HFFc6 (cell line): Measurements from ENCODE around the gene IFT122. TPM values are rescaled to one million over a fixed set of nuclear protein-coding genes. Genes with fewer than 3 reads are reported as not detected.
A peak's percentile ranks its signal among the peaks of the same experiment; 100 is the strongest.

Experiments
- DNase-seq: peaks from one replicate; pipeline ENCODE4 v3.0.0-alpha.2; 2018
- H3K27ac Mint-ChIP-seq: 2 replicates; pipeline ENCODE4 v1.8.0; 2020; ENCODE audit warnings: mild to moderate bottlenecking, mixed read lengths
- H3K27me3 Mint-ChIP-seq: 2 replicates; pipeline ENCODE4 v1.8.0; 2021; ENCODE audit warnings: mild to moderate bottlenecking, moderate library complexity, mixed read lengths; ENCODE audit not compliant: insufficient read depth
- H3K36me3 Mint-ChIP-seq: 2 replicates; pipeline ENCODE4 v1.8.0; 2021; ENCODE audit warnings: low read depth, mixed read lengths
- H3K4me1 Mint-ChIP-seq: 2 replicates; pipeline ENCODE4 v1.8.0; 2020; ENCODE audit warnings: low read depth, mixed read lengths
- H3K4me3 Mint-ChIP-seq: 2 replicates; pipeline ENCODE4 v1.8.0; 2020; ENCODE audit warnings: mild to moderate bottlenecking, moderate library complexity, mixed read lengths
- H3K9me3 Mint-ChIP-seq: 2 replicates; pipeline ENCODE4 v1.8.0; 2020; ENCODE audit warnings: mild to moderate bottlenecking, mixed read lengths
- total RNA-seq, 6 experiments: library from RNA; stranded (reverse); fragmentation: NEBNext Ultra II Directional; extraction: Animal tissue kit (Norgen Biotek cat#: 25700); gene quantifications; 2 replicates in 1 of 6; 3 replicates in 5 of 6; pipeline ENCODE4 v1.2.3, GENCODE V29; 2021
- TF ChIP-seq, protein P1 (sequence below): fragments of 200-600 bp; sonication (generic); IDR thresholded peaks from 2 replicates; pipeline ENCODE4 v1.5.0; 2021; ENCODE audit warnings: antibody characterized with exemption, mild to moderate bottlenecking

The IFT122 gene
- total RNA-seq, 6 experiments from 2014 or later: 12.2 to 18.8 (median 18.2) TPM

DNA sequence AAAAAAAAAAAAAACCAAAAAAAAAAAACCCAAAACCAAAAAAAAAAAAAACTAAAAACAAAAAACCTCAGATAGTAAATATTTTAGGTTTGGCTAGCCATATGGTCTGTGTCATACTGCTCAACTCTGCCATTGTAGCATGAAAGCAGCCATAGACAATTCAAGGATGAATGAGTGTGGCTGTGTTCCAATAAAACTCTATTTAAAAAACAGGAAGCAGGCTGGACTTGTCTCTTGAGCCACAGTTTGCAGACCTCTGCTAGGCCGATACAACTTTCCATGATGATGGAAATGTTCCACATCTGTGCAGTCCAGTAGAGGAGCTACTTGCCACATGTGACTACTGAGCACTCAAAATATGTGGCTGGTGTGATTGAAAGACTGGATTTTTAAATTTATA, 22.7 kb upstream of the IFT122 start:
- DNase-seq: no peak
- Mint-ChIP-seq H3K27ac (no peak overlapping the region), H3K9me3 (no peaks in the 10 kb centered on the region), H3K27me3 (peaks cover 2% of the 10 kb centered on the region; the same call in 1 of the 2 replicates), H3K4me1 (peaks cover 34% of the 10 kb centered on the region), H3K4me3 (no peak overlapping the region), H3K36me3 (no peaks in the 10 kb centered on the region)
- TF ChIP-seq, protein P1, sequence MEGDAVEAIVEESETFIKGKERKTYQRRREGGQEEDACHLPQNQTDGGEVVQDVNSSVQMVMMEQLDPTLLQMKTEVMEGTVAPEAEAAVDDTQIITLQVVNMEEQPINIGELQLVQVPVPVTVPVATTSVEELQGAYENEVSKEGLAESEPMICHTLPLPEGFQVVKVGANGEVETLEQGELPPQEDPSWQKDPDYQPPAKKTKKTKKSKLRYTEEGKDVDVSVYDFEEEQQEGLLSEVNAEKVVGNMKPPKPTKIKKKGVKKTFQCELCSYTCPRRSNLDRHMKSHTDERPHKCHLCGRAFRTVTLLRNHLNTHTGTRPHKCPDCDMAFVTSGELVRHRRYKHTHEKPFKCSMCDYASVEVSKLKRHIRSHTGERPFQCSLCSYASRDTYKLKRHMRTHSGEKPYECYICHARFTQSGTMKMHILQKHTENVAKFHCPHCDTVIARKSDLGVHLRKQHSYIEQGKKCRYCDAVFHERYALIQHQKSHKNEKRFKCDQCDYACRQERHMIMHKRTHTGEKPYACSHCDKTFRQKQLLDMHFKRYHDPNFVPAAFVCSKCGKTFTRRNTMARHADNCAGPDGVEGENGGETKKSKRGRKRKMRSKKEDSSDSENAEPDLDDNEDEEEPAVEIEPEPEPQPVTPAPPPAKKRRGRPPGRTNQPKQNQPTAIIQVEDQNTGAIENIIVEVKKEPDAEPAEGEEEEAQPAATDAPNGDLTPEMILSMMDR: no peak

DNA sequence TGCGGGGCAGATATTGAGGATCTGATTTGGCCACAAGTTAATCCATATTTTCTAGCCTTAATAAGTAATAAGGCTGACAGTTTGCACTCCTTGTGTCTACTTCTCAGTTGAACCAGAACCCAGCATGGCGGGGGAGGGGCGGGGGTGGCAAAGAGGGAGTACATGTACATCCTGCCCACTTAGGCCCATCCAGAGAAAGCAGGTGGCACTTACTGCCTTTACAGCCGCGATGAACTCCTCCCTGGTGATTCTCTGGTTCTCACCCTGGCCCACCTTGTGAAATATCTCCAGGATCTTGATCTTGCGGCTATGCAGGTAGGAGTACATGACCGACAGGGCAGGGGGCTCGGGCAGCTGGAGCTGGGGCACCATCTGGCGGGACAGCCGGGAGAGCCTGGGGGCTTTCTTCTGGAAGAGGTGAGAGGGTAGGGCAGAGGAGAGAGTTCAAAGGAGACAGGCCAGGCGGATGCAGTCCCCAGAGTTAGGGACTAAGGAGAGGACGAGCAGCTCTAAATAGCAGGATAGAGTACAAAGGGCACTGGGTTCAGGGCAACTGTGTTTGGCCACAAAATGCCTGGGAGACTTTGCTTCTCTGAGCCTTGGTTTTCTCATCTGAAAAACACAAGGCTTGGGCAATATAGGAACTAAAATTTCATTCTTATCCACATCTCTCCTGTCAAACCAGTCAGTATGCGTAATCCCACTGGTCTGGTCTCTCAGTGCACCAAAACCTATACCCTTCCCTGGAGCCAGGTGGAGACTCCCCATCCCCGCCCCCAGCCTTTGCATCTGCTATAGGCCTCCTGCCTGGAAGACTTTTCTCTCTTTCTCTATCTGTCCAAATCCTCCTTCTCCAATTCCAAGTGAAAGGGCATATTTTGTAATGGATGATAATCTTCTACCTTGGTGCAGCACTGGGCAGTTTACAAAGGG, 21.7 kb upstream of the IFT122 start:
- H3K4me3 Mint-ChIP-seq: no peak overlapping the region
- TF ChIP-seq, protein P1: no peak
- no peaks in the 10 kb centered on the region for H3K9me3 Mint-ChIP-seq
- H3K4me1 Mint-ChIP-seq: peaks cover 24% of the 10 kb centered on the region
- H3K27me3 Mint-ChIP-seq: peaks cover 2% of the 10 kb centered on the region
- H3K27ac Mint-ChIP-seq: no peak overlapping the region
- H3K36me3 Mint-ChIP-seq: no peaks in the 10 kb centered on the region
- no peak for DNase-seq

GRCh38 chr3:129419476-129419875, 20.5 kb upstream of the IFT122 start:
- Mint-ChIP-seq H3K27ac (no peak overlapping the region), H3K4me1 (peaks cover 24% of the 10 kb centered on the region), H3K27me3 (peaks cover 3% of the 10 kb centered on the region)

GRCh38 chr3:129421236-129421883, 18.7 kb upstream of the IFT122 start:
- TF ChIP-seq, protein P1: no peak
- Mint-ChIP-seq H3K4me1 (peaks cover 13% of the 10 kb centered on the region), H3K9me3 (no peaks in the 10 kb centered on the region), H3K4me3 (no peak overlapping the region), H3K36me3 (no peaks in the 10 kb centered on the region), H3K27me3 (peaks cover 2% of the 10 kb centered on the region; the same call in 1 of the 2 replicates), H3K27ac (no peak overlapping the region)
- no peak for DNase-seq

More at GRCh38 chr3:129419476-129419875, 20.5 kb upstream of the IFT122 start:
- TF ChIP-seq, protein P1: no peak
- no peak for DNase-seq
- H3K9me3 Mint-ChIP-seq: no peaks in the 10 kb centered on the region
- no peak overlapping the region for H3K4me3 Mint-ChIP-seq
- no peaks in the 10 kb centered on the region for H3K36me3 Mint-ChIP-seq

GRCh38 chr3:129421988-129422745, 17.9 kb upstream of the IFT122 start:
- Mint-ChIP-seq H3K9me3 (no peaks in the 10 kb centered on the region), H3K36me3 (no peaks in the 10 kb centered on the region), H3K4me3 (no peak overlapping the region), H3K4me1 (peaks cover 13% of the 10 kb centered on the region), H3K27ac (no peak overlapping the region), H3K27me3 (peaks cover 2% of the 10 kb centered on the region; the same call in 1 of the 2 replicates)
- no peak for DNase-seq
- TF ChIP-seq, protein P1: peak; percentile 48
